ENCODE measurements around the gene LRRC30.
A peak's percentile ranks its signal among the peaks of the same experiment; 100 is the strongest.

The LRRC30 gene

DNA sequence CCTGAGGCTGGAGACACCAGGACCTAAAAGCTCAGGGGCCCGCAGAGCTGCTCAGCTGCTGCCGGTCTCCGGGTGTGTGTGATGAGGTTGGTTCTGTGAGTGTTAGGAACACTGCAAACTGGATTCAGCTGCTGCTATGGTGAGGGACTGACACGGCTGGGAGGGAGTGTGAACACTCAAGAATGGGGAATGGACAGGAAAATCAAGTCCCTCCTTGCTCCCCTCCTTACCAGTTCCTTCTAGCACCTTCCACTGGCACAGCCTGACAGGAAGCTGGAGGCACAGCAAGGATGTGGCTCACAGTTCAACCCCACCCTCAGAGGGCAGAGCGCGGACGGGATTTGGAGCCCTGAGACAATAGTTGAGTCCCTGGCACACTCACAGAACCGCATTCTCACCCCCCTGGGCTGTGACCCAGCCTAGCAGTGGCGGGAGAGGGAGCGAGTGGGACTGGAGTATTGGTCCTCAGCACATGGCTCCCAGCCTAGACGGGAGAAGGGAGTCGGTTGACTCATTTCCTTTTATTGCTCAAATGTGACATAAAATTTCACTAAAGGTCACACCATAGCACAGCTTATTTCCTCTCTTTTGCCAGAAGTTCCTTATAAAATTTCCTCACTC, 42.5 kb downstream of the LRRC30 start:
- Histone ChIP-seq H3K4me3 (ENCODE audit: low read depth in 1 of 2, low read length in 2 of 2) (no peak overlapping the region), H3K9ac (ENCODE audit: low read length) (no peak overlapping the region), H3K27ac (ENCODE audit: low read depth, low read length) (peak overlapping the region; percentile 79)

DNA sequence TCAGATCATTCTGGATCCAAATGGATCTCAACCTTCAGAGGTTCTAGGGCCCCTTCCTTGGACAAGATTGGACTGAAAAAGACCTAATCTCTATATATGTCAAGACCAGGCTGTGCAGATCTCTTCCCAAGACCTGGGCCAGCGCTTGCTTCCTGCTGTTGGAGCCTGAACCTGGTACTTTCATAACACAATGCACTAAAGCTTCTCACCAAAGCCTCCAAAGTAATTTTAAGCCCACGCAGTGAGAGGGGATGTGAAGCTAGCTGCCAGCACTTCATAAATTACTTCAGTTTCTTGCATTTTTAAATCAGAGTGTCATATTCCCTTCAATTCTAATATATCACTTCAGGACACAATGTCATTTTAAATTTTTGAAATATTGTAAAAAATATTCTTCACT, 50.7 kb downstream of the LRRC30 start:
- Histone ChIP-seq H3K27me3 (ENCODE audit: control insufficient read depth in 1 of 2, insufficient read depth in 2 of 2, low read length in 2 of 2) (no peaks in the 10 kb centered on the region), H3K9me3 (ENCODE audit: low read length) (no peaks in the 10 kb centered on the region), H3K4me3 (ENCODE audit: low read depth in 1 of 2, low read length in 2 of 2) (no peak overlapping the region), H3K4me1 (ENCODE audit: insufficient read depth, low read length) (no peaks in the 10 kb centered on the region), H3K27ac (ENCODE audit: low read depth, low read length) (no peak overlapping the region), H3K9ac (ENCODE audit: low read length) (no peak overlapping the region), H3K36me3 (ENCODE audit: insufficient read depth, low read length) (no peaks in the 10 kb centered on the region)

More for the DNA sequence above, 42.5 kb downstream of the LRRC30 start:
- no peaks in the 10 kb centered on the region for H3K27me3 ChIP-seq (ENCODE audit: control insufficient read depth in 1 of 2, insufficient read depth in 2 of 2, low read length in 2 of 2)
- H3K9me3 ChIP-seq (ENCODE audit: low read length): no peaks in the 10 kb centered on the region
- H3K4me1 ChIP-seq (ENCODE audit: insufficient read depth, low read length): peaks cover 14% of the 10 kb centered on the region
- no peaks in the 10 kb centered on the region for H3K36me3 ChIP-seq (ENCODE audit: insufficient read depth, low read length)

All from muscle layer of colon (tissue), 2 donors.